ENCODE results near the gene TSHZ2. TPM values are rescaled to one million over a fixed set of nuclear protein-coding genes. Genes with fewer than 3 reads are reported as not detected.

The TSHZ2 gene
- total RNA-seq, 4 donors from 2014 or later, result 28.6 to 40.1 (median 35.5) TPM

- no peak for TF ChIP-seq CTCF (IDR thresholded peaks at IDR 0.05; ENCODE audit: low read depth)
Measured at GRCh38 chr20:53009979-53010735, 38.0 kb downstream of the TSHZ2 start.

- no peak for TF ChIP-seq CTCF (IDR thresholded peaks at IDR 0.05; ENCODE audit: low read depth)
Measured at GRCh38 chr20:53011640-53012039, 39.5 kb downstream of the TSHZ2 start.

GRCh38 chr20:53013183-53013582, 41.0 kb downstream of the TSHZ2 start:
- TF ChIP-seq CTCF (IDR thresholded peaks at IDR 0.05; ENCODE audit: low read depth), result no peak

- TF ChIP-seq CTCF (IDR thresholded peaks at IDR 0.05; ENCODE audit: low read depth), result no peak
Measured at GRCh38 chr20:53013847-53014246, 41.7 kb downstream of the TSHZ2 start.

GRCh38 chr20:53016071-53016470, 43.9 kb downstream of the TSHZ2 start:
- no peak for TF ChIP-seq CTCF (IDR thresholded peaks at IDR 0.05; ENCODE audit: low read depth)

GRCh38 chr20:53016534-53017042, 44.4 kb downstream of the TSHZ2 start:
- TF ChIP-seq CTCF (IDR thresholded peaks at IDR 0.05; ENCODE audit: low read depth), result no peak

- no peak for TF ChIP-seq CTCF (IDR thresholded peaks at IDR 0.05; ENCODE audit: low read depth)
Measured at GRCh38 chr20:53017206-53017605, 45.0 kb downstream of the TSHZ2 start.
